C4-2B (cell line): Measurements from ENCODE around the gene NID2.

Source experiments
- H3K27ac ChIP-seq: fragments of 450-650 bp; 2 replicates; pipeline ENCODE4 v1.5.1; 2017
- ZFX ChIP-seq: fragments of 450-650 bp; IDR thresholded peaks from 2 replicates; pipeline ENCODE4 v1.6.1; 2017
- TF ChIP-seq, protein P1 (sequence below): fragments of 450-650 bp; conservative IDR thresholded peaks from 2 replicates; pipeline ENCODE4 v1.5.1; 2017; ENCODE audit warnings: mild to moderate bottlenecking

NID2 gene

DNA sequence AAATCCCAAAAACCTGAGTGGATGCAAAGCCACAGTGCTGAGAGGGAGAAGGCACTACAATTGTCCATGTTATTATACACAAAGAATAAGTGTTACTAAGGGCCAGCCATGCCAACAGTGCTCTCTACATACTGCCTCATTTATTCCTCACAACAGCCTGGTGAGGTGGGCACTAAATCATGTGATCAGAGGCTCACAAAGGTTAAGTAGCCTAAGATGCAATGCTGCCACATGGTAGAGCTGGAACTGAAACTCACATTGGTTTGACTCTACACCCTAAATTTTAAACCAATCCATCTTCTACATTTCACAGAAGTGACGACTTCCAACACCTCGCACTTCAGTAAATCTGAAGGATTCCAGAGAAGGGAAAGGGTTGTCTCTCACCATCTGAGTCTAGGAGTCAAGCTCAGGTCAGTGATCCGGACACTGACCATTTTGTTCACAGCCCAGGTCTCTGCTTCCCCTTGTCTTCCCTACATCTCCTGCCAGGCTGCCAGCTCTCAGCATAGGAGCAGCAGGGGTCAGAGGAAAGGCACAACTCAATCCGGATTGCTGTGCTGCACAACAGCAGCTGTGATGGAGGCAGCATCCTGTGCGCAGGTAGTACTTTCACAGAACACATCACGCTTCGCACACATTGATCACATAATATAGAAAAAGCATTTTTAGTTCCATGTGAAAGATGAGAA lies 29.6 kb downstream of the NID2 start:
- no peak for TF ChIP-seq ZFX
- TF ChIP-seq, protein P1, sequence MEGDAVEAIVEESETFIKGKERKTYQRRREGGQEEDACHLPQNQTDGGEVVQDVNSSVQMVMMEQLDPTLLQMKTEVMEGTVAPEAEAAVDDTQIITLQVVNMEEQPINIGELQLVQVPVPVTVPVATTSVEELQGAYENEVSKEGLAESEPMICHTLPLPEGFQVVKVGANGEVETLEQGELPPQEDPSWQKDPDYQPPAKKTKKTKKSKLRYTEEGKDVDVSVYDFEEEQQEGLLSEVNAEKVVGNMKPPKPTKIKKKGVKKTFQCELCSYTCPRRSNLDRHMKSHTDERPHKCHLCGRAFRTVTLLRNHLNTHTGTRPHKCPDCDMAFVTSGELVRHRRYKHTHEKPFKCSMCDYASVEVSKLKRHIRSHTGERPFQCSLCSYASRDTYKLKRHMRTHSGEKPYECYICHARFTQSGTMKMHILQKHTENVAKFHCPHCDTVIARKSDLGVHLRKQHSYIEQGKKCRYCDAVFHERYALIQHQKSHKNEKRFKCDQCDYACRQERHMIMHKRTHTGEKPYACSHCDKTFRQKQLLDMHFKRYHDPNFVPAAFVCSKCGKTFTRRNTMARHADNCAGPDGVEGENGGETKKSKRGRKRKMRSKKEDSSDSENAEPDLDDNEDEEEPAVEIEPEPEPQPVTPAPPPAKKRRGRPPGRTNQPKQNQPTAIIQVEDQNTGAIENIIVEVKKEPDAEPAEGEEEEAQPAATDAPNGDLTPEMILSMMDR: no peak
- no peak overlapping the region for H3K27ac ChIP-seq

DNA sequence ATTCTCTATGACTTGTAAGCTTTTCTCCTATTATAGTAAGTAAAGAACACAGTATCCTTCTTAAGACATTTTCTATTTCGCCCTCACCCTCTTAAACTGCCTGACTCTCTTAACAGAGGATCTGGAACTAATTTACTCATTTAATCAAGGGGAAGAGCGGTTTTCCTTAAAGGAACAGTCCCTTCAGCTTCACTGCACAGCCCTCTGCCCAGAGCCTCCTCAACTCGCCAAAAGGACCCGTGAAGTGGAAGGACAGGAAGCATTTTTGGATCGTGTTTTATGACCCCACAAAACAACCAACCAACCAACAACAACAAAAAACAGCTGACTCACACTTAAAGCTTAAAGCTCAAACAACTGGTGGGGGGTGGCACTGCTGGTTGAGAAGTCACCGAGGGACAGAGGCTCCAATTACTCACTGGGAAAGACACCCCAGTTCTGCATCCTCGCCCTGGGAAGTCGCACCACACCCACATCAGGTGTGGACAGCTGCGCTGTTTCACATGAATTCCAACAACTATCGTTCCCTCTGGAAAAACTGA lies 35.7 kb downstream of the NID2 start:
- TF ChIP-seq ZFX: no peak
- TF ChIP-seq, protein P1: no peak
- H3K27ac ChIP-seq: no peak overlapping the region

DNA sequence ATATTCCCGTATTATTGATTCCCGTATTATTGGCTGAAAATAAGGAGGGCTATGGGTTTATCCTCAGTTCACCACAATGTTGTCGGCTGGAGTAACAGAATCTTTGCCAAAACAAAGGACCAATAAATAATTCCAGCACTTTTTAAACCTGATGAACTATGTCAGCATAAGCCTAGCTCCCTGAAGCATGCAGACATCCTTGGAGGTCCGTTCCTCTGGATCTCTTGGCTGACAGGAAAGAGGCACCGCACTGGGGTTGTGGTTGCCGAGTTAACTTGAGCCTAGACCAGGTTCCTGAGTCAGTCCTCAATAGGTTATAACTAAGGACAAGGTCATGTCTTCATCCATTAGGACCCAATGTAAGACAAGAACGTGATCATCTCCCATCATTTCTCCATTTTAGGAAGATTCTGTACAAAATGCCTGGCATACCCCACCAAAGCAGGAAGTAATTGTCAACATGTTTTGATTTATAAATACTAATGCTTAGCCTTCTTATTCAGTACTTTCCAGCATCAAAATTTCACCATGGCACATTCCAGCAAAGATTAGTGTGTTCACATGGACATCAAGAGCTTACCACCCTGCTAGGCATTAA lies 36.6 kb downstream of the NID2 start:
- H3K27ac ChIP-seq: no peak overlapping the region
- TF ChIP-seq, protein P1: no peak
- TF ChIP-seq ZFX: no peak

DNA sequence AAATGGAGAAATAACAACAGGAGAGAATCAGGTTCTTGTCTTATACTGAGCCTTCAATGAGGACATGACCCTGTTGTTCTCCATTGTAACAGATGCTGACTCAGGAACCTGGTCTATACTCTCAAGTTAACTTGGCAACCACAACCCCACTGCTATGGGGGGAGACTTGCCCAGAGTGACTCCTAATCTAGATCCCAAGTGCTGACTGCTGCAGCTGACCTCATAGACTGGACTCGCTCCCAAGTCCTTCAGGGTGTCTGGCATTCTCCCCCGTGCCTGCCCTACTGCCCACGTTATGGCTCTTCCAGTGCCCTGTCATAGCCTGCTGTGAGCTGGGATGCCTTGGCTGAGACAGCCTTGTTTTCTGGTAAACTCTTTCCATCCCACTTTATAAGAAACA lies 37.1 kb downstream of the NID2 start:
- TF ChIP-seq, protein P1: no peak
- TF ChIP-seq ZFX: no peak
- no peak overlapping the region for H3K27ac ChIP-seq

DNA sequence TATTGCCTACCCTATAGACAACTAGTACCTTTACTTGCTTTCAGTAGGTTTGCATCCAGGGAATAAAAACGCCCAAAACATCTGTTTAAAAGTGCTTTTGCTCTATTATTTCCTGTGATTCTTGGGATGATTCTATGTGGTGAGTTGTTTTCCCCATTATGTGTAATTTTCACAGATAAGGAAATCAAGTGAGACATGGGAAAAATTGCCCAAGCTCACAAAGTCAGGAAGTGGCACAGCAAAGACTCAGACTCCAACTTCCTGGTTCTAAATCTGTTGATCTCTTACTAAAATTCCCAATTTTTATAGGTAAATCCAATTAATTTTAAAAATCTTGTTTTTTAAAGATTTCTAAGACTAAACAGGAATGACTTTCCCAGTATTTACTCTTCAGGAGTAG lies 39.0 kb downstream of the NID2 start:
- TF ChIP-seq ZFX: no peak
- TF ChIP-seq, protein P1: no peak
- no peak overlapping the region for H3K27ac ChIP-seq

DNA sequence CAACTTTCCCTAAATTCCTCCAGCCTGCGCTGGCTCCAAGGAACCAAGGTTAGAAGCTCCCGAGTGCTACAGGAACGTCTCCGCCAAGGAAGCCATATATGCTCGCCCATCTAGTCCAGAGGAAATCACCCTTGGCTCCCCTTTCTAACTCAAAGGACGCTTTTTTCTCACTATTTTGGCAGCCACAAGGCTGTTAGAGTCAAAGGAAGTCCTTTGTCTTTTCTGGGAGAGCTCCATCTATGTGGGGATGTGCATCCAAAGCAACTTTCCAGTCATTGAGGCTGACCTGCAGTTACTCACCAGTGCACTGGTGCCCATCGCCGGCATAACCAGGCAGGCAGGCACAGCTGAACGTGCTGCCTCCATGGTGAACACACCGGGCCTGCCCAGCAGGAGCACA lies 42.0 kb downstream of the NID2 start:
- no peak overlapping the region for H3K27ac ChIP-seq
- TF ChIP-seq, protein P1: no peak
- TF ChIP-seq ZFX: no peak

DNA sequence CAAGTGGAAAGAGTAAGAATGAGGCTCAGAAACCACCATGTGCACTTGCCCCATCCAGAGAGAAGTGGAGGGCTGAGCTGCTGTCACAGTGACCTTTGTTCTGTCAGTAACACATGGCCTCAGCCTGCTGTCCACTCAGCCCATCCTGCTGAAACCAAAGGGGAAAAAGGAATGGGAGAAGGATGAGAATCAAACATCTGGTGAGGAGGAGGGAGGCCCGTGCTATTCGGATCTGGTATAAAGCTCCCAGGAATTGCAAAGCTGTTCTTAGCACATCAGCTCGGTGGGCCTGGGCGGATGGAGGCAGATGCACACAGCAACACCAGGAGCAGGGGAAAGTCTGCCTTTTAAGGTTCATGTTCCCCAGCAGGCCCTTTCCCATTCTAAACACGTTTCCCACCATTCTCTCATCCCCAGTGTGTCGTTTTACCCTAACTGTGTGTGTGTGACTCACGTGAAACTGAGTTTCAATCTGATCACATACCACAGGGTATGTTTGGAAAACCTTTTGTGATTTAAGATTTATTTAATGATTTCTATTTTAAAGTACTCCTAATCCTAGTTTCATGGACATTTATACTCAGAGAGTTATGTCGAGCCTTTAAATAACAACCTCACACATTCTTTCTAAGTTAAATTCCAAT lies 42.7 kb downstream of the NID2 start:
- TF ChIP-seq, protein P1: no peak
- no peak for TF ChIP-seq ZFX
- no peak overlapping the region for H3K27ac ChIP-seq
